Panc1 (cell line): Measurements from ENCODE around the gene NELFE. TPM values are rescaled to one million over a fixed set of nuclear protein-coding genes. Genes with fewer than 3 reads are reported as not detected.

Source experiments
- ATAC-seq: fragments of 200-7000 bp; cut with Tn5 transposase; 2 replicates; pipeline ENCODE4 v1.9.1; 2020; ENCODE audit warnings: mild to moderate bottlenecking, moderate library complexity
- BruUV-seq: library from RNA; stranded (reverse); fragments of 400-500 nt; replicated peaks from 2 replicates; lab custom pipeline; 2021; lab: Mats Ljungman, UMichigan
- CTCF ChIA-PET: fragments of 300-600 bp; sonication (Branson Sonifier 250); formaldehyde crosslinking; loops from one replicate; lab custom pipeline; 2022; ENCODE audit warnings: antibody characterized with exemption; lab: Charles Lee
- POLR2A ChIA-PET: fragments of 300-600 bp; sonication (Branson Sonifier 250); formaldehyde crosslinking; loops from one replicate; lab custom pipeline; 2022; ENCODE audit warnings: antibody characterized with exemption; lab: Charles Lee
- DNase-seq: peaks from one replicate; pipeline ENCODE4 v3.0.0-alpha.2; 2010; ENCODE audit warnings: low read depth, low spot score
- H3K27ac ChIP-seq: 2 replicates; pipeline ENCODE4 v1.5.1; 2011; ENCODE audit warnings: mild to moderate bottlenecking, low read length, inconsistent platforms
- H3K27me3 ChIP-seq: fragments of 200-500 bp; sonication (Bioruptor generic); 2 replicates; pipeline ENCODE4 v1.6.0; 2014; ENCODE audit warnings: low read length, inconsistent platforms; ENCODE audit not compliant: control insufficient read depth, insufficient read depth
- H3K36me3 ChIP-seq: fragments of 200-500 bp; sonication (Bioruptor generic); 2 replicates; pipeline ENCODE4 v1.5.1; 2014; ENCODE audit warnings: inconsistent platforms, mild to moderate bottlenecking, low read length, moderate library complexity; ENCODE audit not compliant: control insufficient read depth, insufficient read depth
- H3K4me1 ChIP-seq: 2 replicates; pipeline ENCODE4 v1.5.1; 2011; ENCODE audit warnings: inconsistent platforms, mild to moderate bottlenecking, low read length, moderate library complexity; ENCODE audit not compliant: control insufficient read depth, insufficient read depth
- H3K4me3 ChIP-seq, 2 experiments: 2 replicates each; pipeline ENCODE4 v1.5.1; 2011 to 2012; ENCODE audit warnings: low read depth in 2 of 2, low read length in 2 of 2, mild to moderate bottlenecking in 2 of 2, inconsistent platforms in 1 of 2, moderate library complexity in 1 of 2
- H3K9me3 ChIP-seq: fragments of 200-500 bp; sonication (Bioruptor generic); 2 replicates; pipeline ENCODE4 v1.5.1; 2014; ENCODE audit warnings: low read depth, mild to moderate bottlenecking, inconsistent platforms, low read length, moderate library complexity; ENCODE audit not compliant: control insufficient read depth, insufficient read depth
- POLR2AphosphoS5 ChIP-seq: IDR thresholded peaks from 2 replicates; pipeline ENCODE4 v1.6.1; 2012; ENCODE audit warnings: mild to moderate bottlenecking, low read depth, low read length, moderate library complexity
- SIN3A ChIP-seq: IDR thresholded peaks from 2 replicates; pipeline ENCODE4 v1.6.1; 2012; ENCODE audit warnings: low read depth, mild to moderate bottlenecking, low read length, moderate library complexity, borderline replicate concordance; ENCODE audit not compliant: insufficient read depth
- TCF7L2 ChIP-seq: IDR thresholded peaks from 2 replicates; pipeline ENCODE4 v1.6.1; 2011; ENCODE audit warnings: mild to moderate bottlenecking, low read depth, low read length, inconsistent platforms
- in situ Hi-C: cut with HindIII; loops from 2 replicates; pipeline ENCODE4 v1.10.0; 2016; ENCODE audit warnings: low sequenced_read_pairs, low pct_unique_long_range_greater_than_20kb
- intact Hi-C: fragments of 100-400 bp; cut with micrococcal nuclease; formaldehyde crosslinking; loops from one replicate; pipeline ENCODE4 v1.10.0; 2022; ENCODE audit not compliant: unreplicated experiment
- total RNA-seq: library from RNA; stranded (reverse); gene quantifications from one replicate; pipeline ENCODE4 v1.2.1, GENCODE V29; 2021; ENCODE audit not compliant: unreplicated experiment
- TF ChIP-seq, protein P1 (sequence below): fragments of 450-650 bp; IDR thresholded peaks from 2 replicates; pipeline ENCODE4 v1.5.1; 2017; ENCODE audit warnings: mild to moderate bottlenecking
- TF ChIP-seq, protein P2 (sequence below), 2 experiments: IDR thresholded peaks; 2 replicates each; pipeline ENCODE4 v1.6.1; 2011 to 2012; ENCODE audit warnings: low read depth in 2 of 2, control low read depth in 1 of 2, low read length in 1 of 2, mild to moderate bottlenecking in 1 of 2, moderate library complexity in 1 of 2; ENCODE audit not compliant: insufficient read depth in 1 of 2

NELFE gene
- total RNA-seq, 1 experiment from 2014 or later = 94.9 TPM

DNA sequence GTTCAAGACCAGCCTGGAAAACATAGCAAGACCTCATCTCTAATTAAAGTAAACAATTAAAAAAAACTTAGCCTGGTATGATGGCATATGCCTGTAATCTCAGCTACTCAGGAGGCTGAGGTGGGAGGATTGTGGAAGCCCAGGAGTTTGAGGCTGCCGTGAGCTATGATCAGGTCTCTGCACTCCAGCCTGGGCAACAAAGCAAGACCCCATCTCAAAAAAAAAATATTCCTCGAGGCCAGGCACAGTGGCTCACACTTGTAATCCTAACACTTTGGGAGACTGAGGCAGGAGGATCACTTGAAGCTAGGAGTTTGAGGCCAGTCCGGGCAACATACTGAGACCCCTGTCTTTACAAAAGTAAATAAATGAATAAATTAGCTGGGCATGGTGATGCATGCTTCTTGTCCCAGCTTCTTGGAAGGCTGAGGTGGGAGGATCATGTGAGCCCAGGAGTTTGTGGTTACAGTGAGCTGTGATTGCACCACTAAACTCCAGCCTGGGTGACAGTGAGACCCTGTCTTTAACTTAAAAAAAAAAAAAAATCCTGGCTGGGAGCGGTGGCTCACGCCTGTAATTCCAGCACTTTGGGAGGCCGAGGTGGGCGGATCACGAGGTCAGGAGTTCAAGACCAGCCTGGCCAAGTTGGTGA lies 40.6 kb downstream of the NELFE start:
- ATAC-seq = no peak
- H3K9me3 ChIP-seq = no peaks in the 10 kb centered on the region
- H3K27ac ChIP-seq = no peak overlapping the region
- no peak for TF ChIP-seq POLR2AphosphoS5
- no peak for TF ChIP-seq SIN3A
- TF ChIP-seq, protein P1, sequence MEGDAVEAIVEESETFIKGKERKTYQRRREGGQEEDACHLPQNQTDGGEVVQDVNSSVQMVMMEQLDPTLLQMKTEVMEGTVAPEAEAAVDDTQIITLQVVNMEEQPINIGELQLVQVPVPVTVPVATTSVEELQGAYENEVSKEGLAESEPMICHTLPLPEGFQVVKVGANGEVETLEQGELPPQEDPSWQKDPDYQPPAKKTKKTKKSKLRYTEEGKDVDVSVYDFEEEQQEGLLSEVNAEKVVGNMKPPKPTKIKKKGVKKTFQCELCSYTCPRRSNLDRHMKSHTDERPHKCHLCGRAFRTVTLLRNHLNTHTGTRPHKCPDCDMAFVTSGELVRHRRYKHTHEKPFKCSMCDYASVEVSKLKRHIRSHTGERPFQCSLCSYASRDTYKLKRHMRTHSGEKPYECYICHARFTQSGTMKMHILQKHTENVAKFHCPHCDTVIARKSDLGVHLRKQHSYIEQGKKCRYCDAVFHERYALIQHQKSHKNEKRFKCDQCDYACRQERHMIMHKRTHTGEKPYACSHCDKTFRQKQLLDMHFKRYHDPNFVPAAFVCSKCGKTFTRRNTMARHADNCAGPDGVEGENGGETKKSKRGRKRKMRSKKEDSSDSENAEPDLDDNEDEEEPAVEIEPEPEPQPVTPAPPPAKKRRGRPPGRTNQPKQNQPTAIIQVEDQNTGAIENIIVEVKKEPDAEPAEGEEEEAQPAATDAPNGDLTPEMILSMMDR = no peak
- TF ChIP-seq, protein P2, sequence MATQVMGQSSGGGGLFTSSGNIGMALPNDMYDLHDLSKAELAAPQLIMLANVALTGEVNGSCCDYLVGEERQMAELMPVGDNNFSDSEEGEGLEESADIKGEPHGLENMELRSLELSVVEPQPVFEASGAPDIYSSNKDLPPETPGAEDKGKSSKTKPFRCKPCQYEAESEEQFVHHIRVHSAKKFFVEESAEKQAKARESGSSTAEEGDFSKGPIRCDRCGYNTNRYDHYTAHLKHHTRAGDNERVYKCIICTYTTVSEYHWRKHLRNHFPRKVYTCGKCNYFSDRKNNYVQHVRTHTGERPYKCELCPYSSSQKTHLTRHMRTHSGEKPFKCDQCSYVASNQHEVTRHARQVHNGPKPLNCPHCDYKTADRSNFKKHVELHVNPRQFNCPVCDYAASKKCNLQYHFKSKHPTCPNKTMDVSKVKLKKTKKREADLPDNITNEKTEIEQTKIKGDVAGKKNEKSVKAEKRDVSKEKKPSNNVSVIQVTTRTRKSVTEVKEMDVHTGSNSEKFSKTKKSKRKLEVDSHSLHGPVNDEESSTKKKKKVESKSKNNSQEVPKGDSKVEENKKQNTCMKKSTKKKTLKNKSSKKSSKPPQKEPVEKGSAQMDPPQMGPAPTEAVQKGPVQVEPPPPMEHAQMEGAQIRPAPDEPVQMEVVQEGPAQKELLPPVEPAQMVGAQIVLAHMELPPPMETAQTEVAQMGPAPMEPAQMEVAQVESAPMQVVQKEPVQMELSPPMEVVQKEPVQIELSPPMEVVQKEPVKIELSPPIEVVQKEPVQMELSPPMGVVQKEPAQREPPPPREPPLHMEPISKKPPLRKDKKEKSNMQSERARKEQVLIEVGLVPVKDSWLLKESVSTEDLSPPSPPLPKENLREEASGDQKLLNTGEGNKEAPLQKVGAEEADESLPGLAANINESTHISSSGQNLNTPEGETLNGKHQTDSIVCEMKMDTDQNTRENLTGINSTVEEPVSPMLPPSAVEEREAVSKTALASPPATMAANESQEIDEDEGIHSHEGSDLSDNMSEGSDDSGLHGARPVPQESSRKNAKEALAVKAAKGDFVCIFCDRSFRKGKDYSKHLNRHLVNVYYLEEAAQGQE (IDR thresholded peaks at IDR 0.05; ENCODE audit: insufficient read depth in 1 of 2, low read depth in 2 of 2, low read length in 1 of 2) = no peak
- no peak for TF ChIP-seq TCF7L2
- no peak overlapping the region for H3K4me3 ChIP-seq
- POLR2A ChIA-PET = interaction anchor here (0.6 kb wide), 1 partner anchor 9 kb away, joined by 3 read pairs; the partner anchor contains the start of gene C2
- H3K27me3 ChIP-seq = no peaks in the 10 kb centered on the region
- no peaks in the 10 kb centered on the region for H3K36me3 ChIP-seq
- DNase-seq = no peak
- intact Hi-C loops (no loop called here), in situ Hi-C loops (no loop called here)
- H3K4me1 ChIP-seq = no peaks in the 10 kb centered on the region
- CTCF ChIA-PET = interaction anchor here (0.7 kb wide), 2 partner anchors 59 to 63 kb away, joined by 3 to 10 read pairs; no protein-coding TSS in a partner anchor
- no TSS peak for BruUV-seq

DNA sequence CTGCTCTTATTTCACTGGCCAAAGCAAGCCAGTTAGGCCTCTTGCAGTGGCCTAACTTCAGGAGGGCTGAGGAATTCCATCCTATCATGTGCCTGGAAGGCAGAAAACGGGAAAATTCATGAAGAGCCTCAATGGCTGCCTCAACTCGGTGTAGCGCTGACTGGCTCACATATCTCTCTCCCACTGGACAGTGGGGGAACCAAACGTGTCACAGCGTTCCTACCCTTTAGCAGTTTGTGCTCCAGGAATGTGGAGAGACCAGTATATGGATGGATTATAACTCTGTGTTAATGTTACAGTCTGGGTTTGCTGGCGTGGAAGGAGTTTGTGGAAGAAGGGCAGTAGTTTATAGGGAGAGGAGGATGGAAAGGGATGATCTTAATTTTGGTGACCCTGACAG lies 43.0 kb downstream of the NELFE start:
- Histone ChIP-seq H3K36me3 (no peaks in the 10 kb centered on the region), H3K4me1 (no peaks in the 10 kb centered on the region), H3K27ac (no peak overlapping the region), H3K27me3 (no peaks in the 10 kb centered on the region), H3K9me3 (no peaks in the 10 kb centered on the region), H3K4me3 (no peak overlapping the region)
- intact Hi-C loops = no loop called here
- TF ChIP-seq, protein P1 = no peak
- no peak for TF ChIP-seq TCF7L2
- no peak for TF ChIP-seq SIN3A
- TF ChIP-seq, protein P2 (IDR thresholded peaks at IDR 0.05; ENCODE audit: insufficient read depth in 1 of 2, low read depth in 2 of 2, low read length in 1 of 2) = no peak
- no peak for TF ChIP-seq POLR2AphosphoS5
- ATAC-seq = no peak
- no TSS peak for BruUV-seq
- ChIA-PET POLR2A (interaction anchor here (0.7 kb wide), 2 partner anchors 14 to 139 kb away, joined by 4 to 11 read pairs; partner anchors contain the start of genes VWA7 and ZBTB12), CTCF (no interaction called here)
- no peak for DNase-seq
- in situ Hi-C loops = no loop called here
